Right lobe of liver (tissue), 6 donors: ENCODE data around the gene SLC36A3. TPM values are rescaled to one million over a fixed set of nuclear protein-coding genes. Genes with fewer than 3 reads are reported as not detected.

Experiments used
- ATAC-seq, 4 donors: fragments of 200-7000 bp; cut with Tn5 transposase; one replicate each; pipeline ENCODE4 v1.9.1; 2020; ENCODE audit warnings: mild to moderate bottlenecking in 4 of 4, moderate library complexity in 4 of 4
- DNase-seq, 3 donors: peaks; one replicate each; pipeline ENCODE4 v3.0.0-alpha.2; 2020
- H3K27ac ChIP-seq, 3 donors: fragments of 200-600 bp; one replicate each; pipeline ENCODE4 v1.8.0; 2022
- H3K27me3 ChIP-seq, 2 donors: fragments of 200-600 bp; one replicate each; pipeline ENCODE4 v1.8.0; 2022
- H3K36me3 ChIP-seq, 4 donors: fragments of 200-600 bp; sonication (generic) in 1 of 4; one replicate each; pipeline versions ENCODE4 v1.5.1 to v1.8.0; 2017 to 2022; ENCODE audit warnings: control low read depth in 1 of 4
- H3K4me1 ChIP-seq, 4 donors: fragments of 200-600 bp; sonication (generic) in 1 of 4; one replicate each; pipeline versions ENCODE4 v1.5.1 to v1.8.0; 2017 to 2022; ENCODE audit warnings: control low read depth in 1 of 4
- H3K4me3 ChIP-seq, 3 donors: fragments of 200-600 bp; one replicate each; pipeline ENCODE4 v1.8.0; 2022
- H3K9me3 ChIP-seq, 4 donors: fragments of 200-600 bp; sonication (generic) in 1 of 4; one replicate each; pipeline versions ENCODE4 v1.5.1 to v1.8.0; 2017 to 2022; ENCODE audit warnings: control low read depth in 1 of 4
- POLR2A ChIP-seq: fragments of 450-650 bp; IDR thresholded peaks from one replicate; pipeline ENCODE4 v1.6.1; 2017; ENCODE audit warnings: antibody characterized with exemption, mild to moderate bottlenecking
- WGBS: methylation state at CpG from one replicate; pipeline ENCODE4 v1.1.6; 2018; ENCODE audit warnings: low coverage, low lambda C conversion rate; ENCODE audit not compliant: insufficient coverage; ENCODE audit errors: missing lambda C conversion rate; 5-methylcytosine and 5-hydroxymethylcytosine counted together
- intact Hi-C, 2 donors: fragments of 100-400 bp; cut with DNase I; formaldehyde crosslinking; loops; one replicate each; pipeline versions ENCODE4 v1.11.2 to v1.14.1; 2022
- total RNA-seq, 6 experiments: library from RNA; depleted of rRNA in 2 of 6; stranded (reverse); fragments of >200 nt in 2 of 6; fragmentation: NEBNext Ultra II Directional in 3 of 6; extraction: Animal tissue kit (Norgen Biotek cat#: 25700) in 3 of 6; gene quantifications; one replicate each; pipeline versions ENCODE4 v1.1.0 to v1.2.4, GENCODE V29; 2016 to 2023
- TF ChIP-seq, protein P1 (sequence below), 4 donors: fragments of 200-600 bp in 3 of 4; fragments of 450-650 bp in 1 of 4; IDR thresholded peaks; one replicate each; pipeline versions ENCODE4 v1.5.1 to v1.8.0; 2016 to 2022; ENCODE audit warnings: antibody characterized with exemption in 4 of 4, mild to moderate bottlenecking in 2 of 4
- donor health status: DM: no; HTN: yes; CAD: no.
- donor health status: DM: no; HTN: no; CAD: no.
- donor health status: DM: no; HTN: no; CAD: no.
- donor health status: DM: no; HTN: yes; CAD: no.
- donor health status: DM: no; HTN: yes; CAD: no.

SLC36A3 gene
- total RNA-seq, 6 experiments from 2014 or later: not detected

DNA sequence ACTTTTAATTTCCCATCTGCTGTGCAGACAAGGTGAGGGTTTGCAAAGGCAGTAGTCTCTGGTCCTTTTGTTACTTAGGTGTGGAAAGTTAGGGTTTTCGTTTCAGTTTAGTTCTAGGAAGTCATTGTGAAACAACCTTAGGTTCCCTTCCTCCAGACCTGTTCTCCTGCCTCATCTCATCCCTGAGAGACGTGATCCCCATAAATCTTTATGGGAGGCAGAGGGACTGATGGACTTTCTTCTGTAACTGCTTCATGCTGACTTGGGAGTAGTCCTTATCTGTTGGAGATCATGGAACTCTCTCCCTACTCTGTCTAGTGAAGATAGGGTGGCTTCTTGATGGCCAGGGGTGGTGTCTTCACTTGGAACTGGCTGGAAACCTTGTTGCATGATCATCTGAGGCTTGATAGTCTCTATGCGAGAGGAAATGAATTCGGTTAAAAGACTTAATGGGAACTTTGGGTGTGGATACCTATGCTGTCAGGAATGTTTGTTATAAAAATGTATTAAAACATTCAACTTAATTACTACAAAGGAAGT, 57.8 kb downstream of the SLC36A3 start:
- no peaks in the 10 kb centered on the region for H3K27me3 ChIP-seq
- DNase-seq (no peak), ATAC-seq (no peak)
- H3K4me1 ChIP-seq: peaks cover 0 to 11% (median 4%) of the 10 kb centered on the region in 4 donors
- TF ChIP-seq, protein P1, sequence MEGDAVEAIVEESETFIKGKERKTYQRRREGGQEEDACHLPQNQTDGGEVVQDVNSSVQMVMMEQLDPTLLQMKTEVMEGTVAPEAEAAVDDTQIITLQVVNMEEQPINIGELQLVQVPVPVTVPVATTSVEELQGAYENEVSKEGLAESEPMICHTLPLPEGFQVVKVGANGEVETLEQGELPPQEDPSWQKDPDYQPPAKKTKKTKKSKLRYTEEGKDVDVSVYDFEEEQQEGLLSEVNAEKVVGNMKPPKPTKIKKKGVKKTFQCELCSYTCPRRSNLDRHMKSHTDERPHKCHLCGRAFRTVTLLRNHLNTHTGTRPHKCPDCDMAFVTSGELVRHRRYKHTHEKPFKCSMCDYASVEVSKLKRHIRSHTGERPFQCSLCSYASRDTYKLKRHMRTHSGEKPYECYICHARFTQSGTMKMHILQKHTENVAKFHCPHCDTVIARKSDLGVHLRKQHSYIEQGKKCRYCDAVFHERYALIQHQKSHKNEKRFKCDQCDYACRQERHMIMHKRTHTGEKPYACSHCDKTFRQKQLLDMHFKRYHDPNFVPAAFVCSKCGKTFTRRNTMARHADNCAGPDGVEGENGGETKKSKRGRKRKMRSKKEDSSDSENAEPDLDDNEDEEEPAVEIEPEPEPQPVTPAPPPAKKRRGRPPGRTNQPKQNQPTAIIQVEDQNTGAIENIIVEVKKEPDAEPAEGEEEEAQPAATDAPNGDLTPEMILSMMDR (IDR thresholded peaks at IDR 0.05): no peak
- TF ChIP-seq POLR2A: no peak
- intact Hi-C loops: loop anchor here in 1 of 2 donors (10.0 kb wide), 1 partner anchor 121 kb away; no protein-coding TSS in a partner anchor
- no peaks in the 10 kb centered on the region for H3K36me3 ChIP-seq
- no peaks in the 10 kb centered on the region for H3K9me3 ChIP-seq
- 67% methylated on average over 4 of the region's 4 CpGs for WGBS
- no peak overlapping the region for H3K27ac ChIP-seq
- no peak overlapping the region for H3K4me3 ChIP-seq

DNA sequence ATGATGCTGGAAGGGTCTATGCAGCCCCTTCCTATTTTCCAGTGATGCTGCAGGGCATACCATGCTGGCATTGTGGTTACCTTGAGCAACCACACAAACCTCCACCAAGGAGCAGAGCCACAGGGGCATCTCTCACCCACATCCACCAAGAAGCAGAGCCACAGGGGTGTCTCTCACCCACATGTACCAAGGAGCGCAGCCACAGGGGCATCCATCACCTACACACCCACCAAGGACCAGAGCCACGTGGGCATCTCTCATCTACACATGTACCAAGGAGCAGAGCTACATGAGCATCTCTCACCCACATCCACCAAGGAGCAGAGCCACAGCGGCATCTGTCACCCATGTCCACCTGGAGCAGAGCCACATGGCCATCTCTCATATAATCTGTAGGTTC, 59.4 kb downstream of the SLC36A3 start:
- no peaks in the 10 kb centered on the region for H3K9me3 ChIP-seq
- intact Hi-C loops: loop anchor here in 1 of 2 donors (10.0 kb wide), 1 partner anchor 119 kb away; no protein-coding TSS in a partner anchor
- peaks cover 0 to 6% (median 2%) of the 10 kb centered on the region in 4 donors for H3K4me1 ChIP-seq
- no peak overlapping the region for H3K27ac ChIP-seq
- H3K4me3 ChIP-seq: no peak overlapping the region
- TF ChIP-seq, protein P1 (IDR thresholded peaks at IDR 0.05): no peak
- TF ChIP-seq POLR2A: no peak
- no peak for DNase-seq
- WGBS: no CpG with 5 or more reads among the region's 3 CpGs
- H3K27me3 ChIP-seq: no peaks in the 10 kb centered on the region
- H3K36me3 ChIP-seq: no peaks in the 10 kb centered on the region
- no peak for ATAC-seq

DNA sequence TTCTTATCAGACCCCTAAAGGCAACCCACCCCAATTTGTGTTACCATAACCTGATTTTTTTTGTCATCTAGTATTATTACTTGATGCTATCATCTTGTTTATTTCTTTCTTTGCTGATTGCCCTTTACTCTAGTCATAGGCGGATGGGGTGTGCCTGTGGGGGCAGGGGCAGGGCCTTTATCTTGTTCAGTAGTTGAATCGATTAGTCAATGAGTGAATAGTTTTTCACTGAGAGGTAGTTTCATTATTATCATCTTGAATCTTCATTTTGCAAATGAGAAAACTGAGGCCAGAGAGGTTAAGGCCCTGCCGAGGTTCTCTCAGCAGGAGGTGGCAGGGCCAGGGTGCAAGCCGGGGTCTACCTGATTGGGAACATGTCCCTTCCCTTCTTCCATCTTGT, 60.0 kb downstream of the SLC36A3 start:
- ATAC-seq (no peak), DNase-seq (no peak)
- Histone ChIP-seq H3K36me3 (no peaks in the 10 kb centered on the region), H3K27ac (no peak overlapping the region), H3K27me3 (no peaks in the 10 kb centered on the region), H3K4me1 (no peaks in the 10 kb centered on the region), H3K4me3 (no peak overlapping the region), H3K9me3 (no peaks in the 10 kb centered on the region)
- 94% methylated on average over 4 of the region's 4 CpGs for WGBS
- intact Hi-C loops: loop anchor here in 1 of 2 donors (10.0 kb wide), 1 partner anchor 119 kb away; no protein-coding TSS in a partner anchor
- no peak for TF ChIP-seq POLR2A
- TF ChIP-seq, protein P1 (IDR thresholded peaks at IDR 0.05): no peak

DNA sequence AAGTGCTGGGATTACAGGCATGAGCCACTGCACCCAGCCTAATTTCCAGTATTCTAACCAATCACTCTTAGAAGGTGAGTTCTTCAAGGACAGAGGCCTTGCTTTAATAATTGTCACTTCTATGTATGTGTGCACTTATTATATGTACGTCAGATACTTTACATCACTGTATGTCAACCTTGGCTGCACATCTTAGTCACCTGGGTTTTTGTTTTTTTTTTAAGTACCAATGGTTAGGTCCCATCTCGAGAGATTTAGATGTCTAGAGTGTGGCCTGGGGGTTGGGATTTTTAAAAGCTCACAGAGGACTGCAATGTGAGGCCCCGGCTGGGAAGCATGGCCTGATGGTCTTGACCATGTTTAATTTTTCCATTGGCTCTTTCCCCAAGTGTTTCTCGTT, 60.4 kb downstream of the SLC36A3 start:
- intact Hi-C loops: loop anchor here in 1 of 2 donors (10.0 kb wide), 1 partner anchor 118 kb away; no protein-coding TSS in a partner anchor
- Histone ChIP-seq H3K4me3 (no peak overlapping the region), H3K27me3 (no peaks in the 10 kb centered on the region), H3K4me1 (no peaks in the 10 kb centered on the region), H3K36me3 (no peaks in the 10 kb centered on the region), H3K9me3 (no peaks in the 10 kb centered on the region), H3K27ac (no peak overlapping the region)
- no peak for ATAC-seq
- 80% methylated on average over 2 of the region's 4 CpGs for WGBS
- no peak for DNase-seq
- no peak for TF ChIP-seq POLR2A
- TF ChIP-seq, protein P1 (IDR thresholded peaks at IDR 0.05): no peak
